ENCODE results near the gene KRT83. TPM values are rescaled to one million over a fixed set of nuclear protein-coding genes. Genes with fewer than 3 reads are reported as not detected.
"Not testable (repeated sequence)": the region's sequence is repeated elsewhere in the genome, so short reads cannot be mapped to it uniquely, and the experiment has no call there.

KRT83 gene
- total and polyA plus RNA-seq, 2 donors (not counting 1 experiment from before 2014, with no cell fraction given): not detected

GRCh38 chr12:52291267-52291935 is 29.8 kb downstream of the KRT83 start, which contains the start of gene KRT81:
KRT81 (minus strand) TSS chr12:52291534; CDS start chr12:52291465, 69 bp downstream.
- no peak within 1 kb of the TSS for H3K27ac ChIP-seq (ENCODE audit: insufficient read depth, low read length)
- no peak within 1 kb of the TSS for H3K4me2 ChIP-seq (ENCODE audit: extremely low read depth, insufficient read depth, low read length)
- DNase-seq (ENCODE audit: low read depth in 2 of 2): no peak
- no peaks in the 10 kb centered on the region for H4K20me1 ChIP-seq (ENCODE audit: control insufficient read depth, extremely low read depth, insufficient read depth, low read length)
- no peaks in the 10 kb centered on the region for H3K36me3 ChIP-seq (ENCODE audit: control insufficient read depth, insufficient read depth, low read length)
- H3K27me3 ChIP-seq (ENCODE audit: control insufficient read depth, insufficient read depth, low read length): no peaks in the 10 kb centered on the region
- no peaks in the 10 kb centered on the region for H3K9me3 ChIP-seq (ENCODE audit: control insufficient read depth, insufficient read depth, low read depth, low read length)
- no peak within 1 kb of the TSS for H3K4me3 ChIP-seq (replicated peaks in 1 of 4; ENCODE audit: control extremely low read depth in 1 of 4, insufficient read depth in 1 of 4, low read depth in 3 of 4, low read length in 4 of 4)
- no peak within 1 kb of the TSS for H2AFZ ChIP-seq (ENCODE audit: low read length)
- no peaks in the 10 kb centered on the region for H3K79me2 ChIP-seq (ENCODE audit: control insufficient read depth, insufficient read depth, low read length)
- H3K4me1 ChIP-seq (ENCODE audit: control insufficient read depth, extremely low read depth, insufficient read depth, low read length): no peaks in the 10 kb centered on the region
- no peak for TF ChIP-seq CTCF (conservative IDR thresholded peaks at IDR 0.05 in 1 of 2, IDR thresholded peaks at IDR 0.05 in 1 of 2; ENCODE audit: low read depth in 1 of 2, low read length in 2 of 2)
- no peak for TF ChIP-seq EZH2 (IDR thresholded peaks at IDR 0.05; ENCODE audit: low read length, missing control alignments)
- H3K9ac ChIP-seq (ENCODE audit: insufficient read depth, low read length): no peak within 1 kb of the TSS

GRCh38 chr12:52290483-52291134 is 30.6 kb downstream of the KRT83 start:
- H3K27me3 ChIP-seq (ENCODE audit: control insufficient read depth, insufficient read depth, low read length); H3K4me3 ChIP-seq (replicated peaks in 1 of 4; ENCODE audit: control extremely low read depth in 1 of 4, insufficient read depth in 1 of 4, low read depth in 3 of 4, low read length in 4 of 4); H3K4me1 ChIP-seq (ENCODE audit: control insufficient read depth, extremely low read depth, insufficient read depth, low read length); H3K9ac ChIP-seq (ENCODE audit: insufficient read depth, low read length); H3K4me2 ChIP-seq (ENCODE audit: extremely low read depth, insufficient read depth, low read length); H3K79me2 ChIP-seq (ENCODE audit: control insufficient read depth, insufficient read depth, low read length); H3K27ac ChIP-seq (ENCODE audit: insufficient read depth, low read length); H3K9me3 ChIP-seq (ENCODE audit: control insufficient read depth, insufficient read depth, low read depth, low read length); H4K20me1 ChIP-seq (ENCODE audit: control insufficient read depth, extremely low read depth, insufficient read depth, low read length); H2AFZ ChIP-seq (ENCODE audit: low read length); H3K36me3 ChIP-seq (ENCODE audit: control insufficient read depth, insufficient read depth, low read length); DNase-seq (ENCODE audit: low read depth in 2 of 2): not testable (repeated sequence)

GRCh38 chr12:52287816-52288805 is 33.1 kb downstream of the KRT83 start:
- H3K9ac ChIP-seq (ENCODE audit: insufficient read depth, low read length); H2AFZ ChIP-seq (ENCODE audit: low read length); H3K4me1 ChIP-seq (ENCODE audit: control insufficient read depth, extremely low read depth, insufficient read depth, low read length); H3K4me3 ChIP-seq (replicated peaks in 1 of 4; ENCODE audit: control extremely low read depth in 1 of 4, insufficient read depth in 1 of 4, low read depth in 3 of 4, low read length in 4 of 4); H3K27me3 ChIP-seq (ENCODE audit: control insufficient read depth, insufficient read depth, low read length); H3K9me3 ChIP-seq (ENCODE audit: control insufficient read depth, insufficient read depth, low read depth, low read length); H4K20me1 ChIP-seq (ENCODE audit: control insufficient read depth, extremely low read depth, insufficient read depth, low read length); H3K4me2 ChIP-seq (ENCODE audit: extremely low read depth, insufficient read depth, low read length); H3K79me2 ChIP-seq (ENCODE audit: control insufficient read depth, insufficient read depth, low read length); H3K27ac ChIP-seq (ENCODE audit: insufficient read depth, low read length); H3K36me3 ChIP-seq (ENCODE audit: control insufficient read depth, insufficient read depth, low read length): not testable (repeated sequence)
- DNase-seq (ENCODE audit: low read depth in 2 of 2): peak in 1 of 2 donors; percentile 32

GRCh38 chr12:52286857-52287785 is 34.1 kb downstream of the KRT83 start:
- not testable (repeated sequence) for H4K20me1 ChIP-seq (ENCODE audit: control insufficient read depth, extremely low read depth, insufficient read depth, low read length); H2AFZ ChIP-seq (ENCODE audit: low read length); H3K4me2 ChIP-seq (ENCODE audit: extremely low read depth, insufficient read depth, low read length); H3K4me3 ChIP-seq (replicated peaks in 1 of 4; ENCODE audit: control extremely low read depth in 1 of 4, insufficient read depth in 1 of 4, low read depth in 3 of 4, low read length in 4 of 4); H3K27me3 ChIP-seq (ENCODE audit: control insufficient read depth, insufficient read depth, low read length); H3K4me1 ChIP-seq (ENCODE audit: control insufficient read depth, extremely low read depth, insufficient read depth, low read length); H3K27ac ChIP-seq (ENCODE audit: insufficient read depth, low read length); H3K79me2 ChIP-seq (ENCODE audit: control insufficient read depth, insufficient read depth, low read length); H3K36me3 ChIP-seq (ENCODE audit: control insufficient read depth, insufficient read depth, low read length); DNase-seq (ENCODE audit: low read depth in 2 of 2); H3K9me3 ChIP-seq (ENCODE audit: control insufficient read depth, insufficient read depth, low read depth, low read length); H3K9ac ChIP-seq (ENCODE audit: insufficient read depth, low read length)

Measured in fibroblast of lung (primary cell).